HEK293 (cell line): ENCODE results near the gene CNPPD1.

Source experiments
- CTCF ChIA-PET: fragments of 350-600 bp; formaldehyde crosslinking; extraction: SDS; loops from one replicate; lab custom pipeline; 2021; ENCODE audit warnings: antibody characterized with exemption; lab: Yijun Ruan, JAX
- POLR2A ChIA-PET: fragments of 300-600 bp; formaldehyde crosslinking; extraction: SDS; loops from one replicate; lab custom pipeline; 2020; ENCODE audit warnings: antibody characterized with exemption, inconsistent platforms; lab: Yijun Ruan, JAX
- H3K27ac ChIP-seq: fragments of 200-500 bp; sonication (Bioruptor generic); 2 replicates; pipeline ENCODE4 v1.5.1; 2014; ENCODE audit warnings: low read depth, low read length, control low read depth, inconsistent platforms; ENCODE audit errors: extremely low read depth
- H3K36me3 ChIP-seq, 2 experiments: fragments of 200-500 bp in 1 of 2; sonication (Bioruptor generic) in 1 of 2; 1 replicate in 1 of 2; 2 replicates in 1 of 2; pipeline ENCODE4 v1.5.1; 2014 to 2017; ENCODE audit warnings: inconsistent platforms in 2 of 2, low read length in 2 of 2; ENCODE audit not compliant: control insufficient read depth in 2 of 2, insufficient read depth in 1 of 2
- H3K4me1 ChIP-seq: fragments of 200-500 bp; sonication (Bioruptor generic); 2 replicates; pipeline ENCODE4 v1.5.1; 2014; ENCODE audit warnings: mild to moderate bottlenecking, low read length, inconsistent platforms; ENCODE audit not compliant: control insufficient read depth, insufficient read depth
- H3K4me3 ChIP-seq: 2 replicates; pipeline ENCODE4 v1.5.1; 2011; ENCODE audit warnings: low read depth, mild to moderate bottlenecking, control low read depth, low read length, moderate library complexity
- H3K9me3 ChIP-seq: fragments of 200-500 bp; sonication (Bioruptor generic); 2 replicates; pipeline ENCODE4 v1.5.1; 2014; ENCODE audit warnings: low read depth, low read length, inconsistent platforms; ENCODE audit not compliant: control insufficient read depth, insufficient read depth
- GFI1B ChIP-seq: fragments of 450-650 bp; formaldehyde crosslinking; IDR thresholded peaks from 2 replicates; pipeline ENCODE4 v1.5.1; 2016; ENCODE audit warnings: missing biosample characterization, missing genetic modification characterization
- KLF7 ChIP-seq: fragments of 450-650 bp; formaldehyde crosslinking; IDR thresholded peaks from 2 replicates; pipeline ENCODE4 v1.5.1; 2016; ENCODE audit warnings: missing biosample characterization, missing genetic modification characterization, borderline replicate concordance
- PRDM4 ChIP-seq: fragments of 450-650 bp; formaldehyde crosslinking; IDR thresholded peaks from 2 replicates; pipeline ENCODE4 v1.5.1; 2017; ENCODE audit warnings: missing biosample characterization, missing genetic modification characterization
- SCRT1 ChIP-seq: fragments of 450-650 bp; formaldehyde crosslinking; IDR thresholded peaks from 2 replicates; pipeline ENCODE4 v1.5.1; 2016; ENCODE audit warnings: missing biosample characterization, missing genetic modification characterization, borderline replicate concordance
- SCRT2 ChIP-seq: fragments of 450-650 bp; formaldehyde crosslinking; IDR thresholded peaks from 2 replicates; pipeline ENCODE4 v1.5.1; 2016; ENCODE audit warnings: missing biosample characterization, missing genetic modification characterization
- ZFP3 ChIP-seq: fragments of 450-650 bp; formaldehyde crosslinking; IDR thresholded peaks from 2 replicates; pipeline ENCODE4 v1.5.1; 2016; ENCODE audit warnings: low read depth, missing biosample characterization, missing genetic modification characterization
- ZNF10 ChIP-seq: fragments of 450-650 bp; formaldehyde crosslinking; IDR thresholded peaks from 2 replicates; pipeline ENCODE4 v1.5.1; 2017; ENCODE audit warnings: missing biosample characterization, missing genetic modification characterization
- ZNF121 ChIP-seq: fragments of 450-650 bp; formaldehyde crosslinking; IDR thresholded peaks from 2 replicates; pipeline ENCODE4 v1.5.1; 2016; ENCODE audit warnings: missing biosample characterization, missing genetic modification characterization
- ZNF138 ChIP-seq: fragments of 450-650 bp; formaldehyde crosslinking; IDR thresholded peaks from 2 replicates; pipeline ENCODE4 v1.5.1; 2016; ENCODE audit warnings: missing biosample characterization, missing genetic modification characterization, borderline replicate concordance
- ZNF140 ChIP-seq: fragments of 450-650 bp; formaldehyde crosslinking; IDR thresholded peaks from 2 replicates; pipeline ENCODE4 v1.5.1; 2016; ENCODE audit warnings: missing biosample characterization, missing genetic modification characterization
- ZNF174 ChIP-seq: fragments of 450-650 bp; formaldehyde crosslinking; IDR thresholded peaks from 2 replicates; pipeline ENCODE4 v1.5.0; 2017; ENCODE audit warnings: missing biosample characterization, mild to moderate bottlenecking, missing genetic modification characterization
- ZNF214 ChIP-seq: fragments of 450-650 bp; formaldehyde crosslinking; IDR thresholded peaks from 2 replicates; pipeline ENCODE4 v1.5.1; 2017; ENCODE audit warnings: missing biosample characterization, mild to moderate bottlenecking, missing genetic modification characterization, borderline replicate concordance
- ZNF23 ChIP-seq: fragments of 450-650 bp; formaldehyde crosslinking; IDR thresholded peaks from 2 replicates; pipeline ENCODE4 v1.5.1; 2016; ENCODE audit warnings: missing biosample characterization, missing genetic modification characterization, borderline replicate concordance
- ZNF423 ChIP-seq: fragments of 450-650 bp; formaldehyde crosslinking; IDR thresholded peaks from 2 replicates; pipeline ENCODE4 v1.5.1; 2016; ENCODE audit warnings: missing biosample characterization, missing genetic modification characterization
- ZNF560 ChIP-seq: fragments of 450-650 bp; formaldehyde crosslinking; IDR thresholded peaks from 2 replicates; pipeline ENCODE4 v1.5.1; 2017; ENCODE audit warnings: missing biosample characterization, missing genetic modification characterization, borderline replicate concordance
- ZNF585B ChIP-seq: fragments of 450-650 bp; formaldehyde crosslinking; IDR thresholded peaks from 2 replicates; pipeline ENCODE4 v1.5.1; 2016; ENCODE audit warnings: missing biosample characterization, missing genetic modification characterization
- ZNF626 ChIP-seq: fragments of 450-650 bp; sonication (Bioruptor Pico); formaldehyde crosslinking; IDR thresholded peaks from 2 replicates; pipeline ENCODE4 v1.5.1; 2018; ENCODE audit warnings: missing biosample characterization, missing genetic modification characterization, inconsistent platforms
- ZNF629 ChIP-seq: fragments of 450-650 bp; formaldehyde crosslinking; IDR thresholded peaks from 2 replicates; pipeline ENCODE4 v1.5.1; 2017; ENCODE audit warnings: missing biosample characterization, missing genetic modification characterization
- ZNF664 ChIP-seq: fragments of 450-650 bp; formaldehyde crosslinking; IDR thresholded peaks from 2 replicates; pipeline ENCODE4 v1.5.1; 2016; ENCODE audit warnings: missing biosample characterization, missing genetic modification characterization
- ZNF692 ChIP-seq: fragments of 450-650 bp; formaldehyde crosslinking; IDR thresholded peaks from 2 replicates; pipeline ENCODE4 v1.5.1; 2016; ENCODE audit warnings: missing biosample characterization, missing genetic modification characterization
- ZNF747 ChIP-seq: fragments of 450-650 bp; formaldehyde crosslinking; IDR thresholded peaks from 2 replicates; pipeline ENCODE4 v1.5.1; 2016; ENCODE audit warnings: missing biosample characterization, missing genetic modification characterization
- ZNF792 ChIP-seq: fragments of 450-650 bp; formaldehyde crosslinking; IDR thresholded peaks from 2 replicates; pipeline ENCODE4 v1.5.1; 2016; ENCODE audit warnings: missing biosample characterization, missing genetic modification characterization
- ZSCAN30 ChIP-seq: fragments of 450-650 bp; IDR thresholded peaks from 2 replicates; pipeline ENCODE4 v1.5.1; 2018; ENCODE audit warnings: missing biosample characterization, mild to moderate bottlenecking, missing genetic modification characterization, moderate library complexity
- ZSCAN4 ChIP-seq: fragments of 450-650 bp; formaldehyde crosslinking; IDR thresholded peaks from 2 replicates; pipeline ENCODE4 v1.5.1; 2017; ENCODE audit warnings: missing biosample characterization, missing genetic modification characterization
- TF ChIP-seq, protein P1 (sequence below): fragments of 450-650 bp; formaldehyde crosslinking; IDR thresholded peaks from 2 replicates; pipeline ENCODE4 v1.5.1; 2016; ENCODE audit warnings: missing biosample characterization, missing genetic modification characterization
- TF ChIP-seq, protein P2 (sequence below): fragments of 450-650 bp; formaldehyde crosslinking; IDR thresholded peaks from 2 replicates; pipeline ENCODE4 v1.5.1; 2016; ENCODE audit warnings: missing biosample characterization, missing genetic modification characterization
- TF ChIP-seq, protein P3 (sequence below): fragments of 450-650 bp; formaldehyde crosslinking; optimal IDR thresholded peaks from 2 replicates; pipeline ENCODE3; 2016; ENCODE audit warnings: missing biosample characterization, mild to moderate bottlenecking, missing genetic modification characterization
- TF ChIP-seq, protein P4 (sequence below): fragments of 450-650 bp; formaldehyde crosslinking; IDR thresholded peaks from 2 replicates; pipeline ENCODE4 v1.5.1; 2016; ENCODE audit warnings: missing biosample characterization, missing genetic modification characterization

Gene CNPPD1

GRCh38 chr2:219158586-219158985 lies 18.1 kb downstream of the CNPPD1 start:
- H3K4me1 ChIP-seq, result peaks cover 5% of the 10 kb centered on the region; the same call in 1 of the 2 replicates
- TF ChIP-seq ZNF664 (tag by site-specific recombination) (no peak), ZNF585B (no peak), ZNF138 (no peak), GFI1B (tag by site-specific recombination) (no peak), ZNF10 (no peak), ZFP3 (no peak), ZNF23 (no peak), PRDM4 (tag by site-specific recombination) (no peak), ZNF174 (tag by site-specific recombination) (no peak), ZNF140 (tag by site-specific recombination) (no peak), ZNF423 (tag by site-specific recombination) (no peak), ZNF560 (tag by site-specific recombination) (no peak), KLF7 (tag by site-specific recombination) (no peak), ZNF747 (no peak), ZSCAN30 (tag by site-specific recombination) (no peak), ZNF629 (tag by site-specific recombination) (no peak), ZNF626 (no peak)
- TF ChIP-seq, protein P1, sequence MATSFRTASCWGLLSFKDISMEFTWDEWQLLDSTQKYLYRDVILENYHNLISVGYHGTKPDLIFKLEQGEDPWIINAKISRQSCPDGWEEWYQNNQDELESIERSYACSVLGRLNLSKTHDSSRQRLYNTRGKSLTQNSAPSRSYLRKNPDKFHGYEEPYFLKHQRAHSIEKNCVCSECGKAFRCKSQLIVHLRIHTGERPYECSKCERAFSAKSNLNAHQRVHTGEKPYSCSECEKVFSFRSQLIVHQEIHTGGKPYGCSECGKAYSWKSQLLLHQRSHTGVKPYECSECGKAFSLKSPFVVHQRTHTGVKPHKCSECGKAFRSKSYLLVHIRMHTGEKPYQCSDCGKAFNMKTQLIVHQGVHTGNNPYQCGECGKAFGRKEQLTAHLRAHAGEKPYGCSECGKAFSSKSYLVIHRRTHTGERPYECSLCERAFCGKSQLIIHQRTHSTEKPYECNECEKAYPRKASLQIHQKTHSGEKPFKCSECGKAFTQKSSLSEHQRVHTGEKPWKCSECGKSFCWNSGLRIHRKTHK (tag by site-specific recombination), result no peak
- TF ChIP-seq, protein P2, sequence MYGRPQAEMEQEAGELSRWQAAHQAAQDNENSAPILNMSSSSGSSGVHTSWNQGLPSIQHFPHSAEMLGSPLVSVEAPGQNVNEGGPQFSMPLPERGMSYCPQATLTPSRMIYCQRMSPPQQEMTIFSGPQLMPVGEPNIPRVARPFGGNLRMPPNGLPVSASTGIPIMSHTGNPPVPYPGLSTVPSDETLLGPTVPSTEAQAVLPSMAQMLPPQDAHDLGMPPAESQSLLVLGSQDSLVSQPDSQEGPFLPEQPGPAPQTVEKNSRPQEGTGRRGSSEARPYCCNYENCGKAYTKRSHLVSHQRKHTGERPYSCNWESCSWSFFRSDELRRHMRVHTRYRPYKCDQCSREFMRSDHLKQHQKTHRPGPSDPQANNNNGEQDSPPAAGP (tag by site-specific recombination), result no peak
- TF ChIP-seq, protein P3, sequence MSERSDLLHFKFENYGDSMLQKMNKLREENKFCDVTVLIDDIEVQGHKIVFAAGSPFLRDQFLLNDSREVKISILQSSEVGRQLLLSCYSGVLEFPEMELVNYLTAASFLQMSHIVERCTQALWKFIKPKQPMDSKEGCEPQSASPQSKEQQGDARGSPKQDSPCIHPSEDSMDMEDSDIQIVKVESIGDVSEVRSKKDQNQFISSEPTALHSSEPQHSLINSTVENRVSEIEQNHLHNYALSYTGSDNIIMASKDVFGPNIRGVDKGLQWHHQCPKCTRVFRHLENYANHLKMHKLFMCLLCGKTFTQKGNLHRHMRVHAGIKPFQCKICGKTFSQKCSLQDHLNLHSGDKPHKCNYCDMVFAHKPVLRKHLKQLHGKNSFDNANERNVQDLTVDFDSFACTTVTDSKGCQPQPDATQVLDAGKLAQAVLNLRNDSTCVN (tag by site-specific recombination), result no peak
- POLR2A ChIA-PET, result no interaction called here
- H3K9me3 ChIP-seq, result no peaks in the 10 kb centered on the region
- no peak overlapping the region for H3K4me3 ChIP-seq
- peaks cover 3 to 25% of the 10 kb centered on the region in 2 experiments for H3K36me3 ChIP-seq
- no peak overlapping the region for H3K27ac ChIP-seq
- CTCF ChIA-PET, result interaction anchor here (0.6 to 9.1 kb wide), 32 partner anchors 8 to 1859 kb away, joined by 3 to 123 read pairs (median 9); partner anchors contain the start of genes CNPPD1 and SLC23A3

- CTCF ChIA-PET, result interaction anchor here (0.6 to 9.1 kb wide), 18 partner anchors 13 to 372 kb away, joined by 3 to 123 read pairs (median 8); partner anchors contain the start of gene SLC23A3
- peaks cover 3 to 29% of the 10 kb centered on the region in 2 experiments for H3K36me3 ChIP-seq
- peaks cover 5% of the 10 kb centered on the region; the same call in 1 of the 2 replicates for H3K4me1 ChIP-seq
- POLR2A ChIA-PET, result no interaction called here
- H3K9me3 ChIP-seq, result no peaks in the 10 kb centered on the region
- H3K27ac ChIP-seq, result no peak overlapping the region
- no peak overlapping the region for H3K4me3 ChIP-seq
- TF ChIP-seq ZNF792 (tag by site-specific recombination), result no peak
- TF ChIP-seq ZNF214 (tag by site-specific recombination), result no peak
- TF ChIP-seq ZNF692, result no peak
- TF ChIP-seq, protein P4, sequence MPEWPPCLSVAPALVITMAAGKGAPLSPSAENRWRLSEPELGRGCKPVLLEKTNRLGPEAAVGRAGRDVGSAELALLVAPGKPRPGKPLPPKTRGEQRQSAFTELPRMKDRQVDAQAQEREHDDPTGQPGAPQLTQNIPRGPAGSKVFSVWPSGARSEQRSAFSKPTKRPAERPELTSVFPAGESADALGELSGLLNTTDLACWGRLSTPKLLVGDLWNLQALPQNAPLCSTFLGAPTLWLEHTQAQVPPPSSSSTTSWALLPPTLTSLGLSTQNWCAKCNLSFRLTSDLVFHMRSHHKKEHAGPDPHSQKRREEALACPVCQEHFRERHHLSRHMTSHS (tag by site-specific recombination), result no peak
- peak; percentile 85 for TF ChIP-seq SCRT1 (tag by site-specific recombination)
- peak; percentile 91 for TF ChIP-seq SCRT2 (tag by site-specific recombination)
- no peak for TF ChIP-seq ZNF121
- TF ChIP-seq ZSCAN4, result 0 out of 2 replicates have a peak, but pooled peaks have one; percentile 22
Measured at GRCh38 chr2:219158025-219158424, 18.7 kb downstream of the CNPPD1 start.
